WI38 (cell line): ENCODE measurements around the gene ERMARD.

ENCODE experiments used
- H3K4me3 ChIP-seq: 2 replicates; pipeline ENCODE4 v1.5.1; 2011; ENCODE audit warnings: low read depth, mild to moderate bottlenecking, control low read depth, low read length
- TF ChIP-seq, protein P1 (sequence below): IDR thresholded peaks from 2 replicates; pipeline ENCODE4 v1.5.1; 2012; ENCODE audit warnings: low read depth, mild to moderate bottlenecking, control low read depth, low read length

Gene ERMARD

DNA sequence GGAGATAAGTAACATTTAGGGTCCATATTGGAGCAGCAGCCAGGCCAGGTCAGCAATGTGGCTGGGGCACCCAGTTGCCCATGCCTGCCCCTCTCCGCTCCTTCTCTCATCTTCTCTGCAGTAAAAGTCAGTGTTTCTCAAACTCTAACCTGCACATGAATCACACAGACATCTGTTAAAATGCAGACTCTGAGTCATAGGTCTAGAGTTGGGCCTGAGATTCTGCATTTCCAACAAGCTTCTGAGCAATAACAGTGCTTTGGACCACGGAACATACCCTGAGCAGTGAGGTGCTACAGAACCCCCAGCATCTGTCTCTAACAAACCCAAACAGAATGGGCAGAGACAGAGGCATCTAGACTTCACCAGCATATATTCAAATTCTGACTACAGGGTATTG lies 37.2 kb upstream of the ERMARD start:
- H3K4me3 ChIP-seq: no peak overlapping the region
- TF ChIP-seq, protein P1, sequence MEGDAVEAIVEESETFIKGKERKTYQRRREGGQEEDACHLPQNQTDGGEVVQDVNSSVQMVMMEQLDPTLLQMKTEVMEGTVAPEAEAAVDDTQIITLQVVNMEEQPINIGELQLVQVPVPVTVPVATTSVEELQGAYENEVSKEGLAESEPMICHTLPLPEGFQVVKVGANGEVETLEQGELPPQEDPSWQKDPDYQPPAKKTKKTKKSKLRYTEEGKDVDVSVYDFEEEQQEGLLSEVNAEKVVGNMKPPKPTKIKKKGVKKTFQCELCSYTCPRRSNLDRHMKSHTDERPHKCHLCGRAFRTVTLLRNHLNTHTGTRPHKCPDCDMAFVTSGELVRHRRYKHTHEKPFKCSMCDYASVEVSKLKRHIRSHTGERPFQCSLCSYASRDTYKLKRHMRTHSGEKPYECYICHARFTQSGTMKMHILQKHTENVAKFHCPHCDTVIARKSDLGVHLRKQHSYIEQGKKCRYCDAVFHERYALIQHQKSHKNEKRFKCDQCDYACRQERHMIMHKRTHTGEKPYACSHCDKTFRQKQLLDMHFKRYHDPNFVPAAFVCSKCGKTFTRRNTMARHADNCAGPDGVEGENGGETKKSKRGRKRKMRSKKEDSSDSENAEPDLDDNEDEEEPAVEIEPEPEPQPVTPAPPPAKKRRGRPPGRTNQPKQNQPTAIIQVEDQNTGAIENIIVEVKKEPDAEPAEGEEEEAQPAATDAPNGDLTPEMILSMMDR: no peak

DNA sequence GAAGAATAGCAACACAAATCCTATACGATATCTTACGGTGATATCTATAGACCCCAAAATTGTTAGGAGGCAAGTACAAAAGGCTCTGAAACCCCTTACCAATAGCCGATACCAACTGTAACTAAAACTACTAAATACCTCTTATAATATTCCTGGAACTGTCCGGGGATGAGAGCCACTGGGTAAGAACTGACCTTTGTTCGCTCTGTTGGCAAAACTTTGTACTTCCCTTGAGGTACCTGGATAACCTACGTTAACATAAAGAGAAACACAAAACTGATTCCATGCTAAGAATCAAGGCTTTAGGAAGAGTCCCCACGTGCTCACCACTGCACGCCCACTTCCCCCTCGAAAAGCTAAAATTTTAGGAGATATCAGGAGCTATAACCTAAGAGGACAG lies 36.8 kb upstream of the ERMARD start:
- TF ChIP-seq, protein P1: no peak
- H3K4me3 ChIP-seq: no peak overlapping the region

DNA sequence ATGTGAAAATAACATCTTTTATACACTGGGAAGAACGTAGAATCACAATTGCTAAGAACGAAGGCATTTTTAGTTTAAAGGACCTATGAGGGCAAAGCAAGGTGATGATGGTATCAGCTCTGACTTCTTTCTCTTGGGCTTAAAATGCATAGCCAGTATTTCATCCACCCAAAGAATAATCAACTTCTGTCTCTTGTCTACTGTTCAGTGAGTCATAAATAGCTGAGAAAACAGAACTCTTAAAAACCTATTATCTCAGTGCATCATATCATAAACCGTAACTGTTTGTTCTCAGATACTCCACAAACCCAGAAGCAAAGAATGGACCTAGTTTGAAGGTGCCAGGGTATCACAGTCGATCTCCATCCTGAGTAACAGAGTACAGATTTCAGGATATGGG lies 32.3 kb upstream of the ERMARD start:
- TF ChIP-seq, protein P1: no peak
- H3K4me3 ChIP-seq: no peak overlapping the region

DNA sequence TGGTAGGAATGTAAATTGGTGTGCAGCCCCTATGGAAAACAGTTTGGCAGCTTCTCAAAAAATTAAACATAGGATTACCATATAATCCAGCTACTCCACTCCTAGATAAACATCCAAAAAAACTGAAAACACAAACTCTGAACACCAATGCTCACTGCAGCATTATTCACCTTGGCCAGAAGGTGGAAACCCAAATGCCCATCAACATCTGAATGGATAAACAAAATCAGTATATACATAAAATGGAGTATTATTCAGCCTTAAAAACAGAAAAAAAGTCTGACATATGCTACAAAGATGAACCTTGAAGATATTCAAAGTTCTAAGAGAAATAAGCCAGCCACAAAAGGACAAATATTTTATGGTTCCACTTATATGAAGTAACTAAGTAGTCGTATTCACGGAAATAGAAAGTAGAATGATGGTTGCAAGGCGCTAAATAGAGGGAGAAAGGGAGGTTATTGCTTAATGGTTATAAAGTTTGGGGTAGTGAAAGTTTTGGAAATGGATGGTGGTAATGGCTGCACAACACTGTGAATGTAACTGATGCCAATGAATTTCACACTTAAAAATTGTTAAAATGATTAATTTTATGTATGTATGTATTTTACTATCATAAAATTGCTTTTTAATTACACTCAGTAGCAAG lies 31.1 kb upstream of the ERMARD start:
- no peak overlapping the region for H3K4me3 ChIP-seq

DNA sequence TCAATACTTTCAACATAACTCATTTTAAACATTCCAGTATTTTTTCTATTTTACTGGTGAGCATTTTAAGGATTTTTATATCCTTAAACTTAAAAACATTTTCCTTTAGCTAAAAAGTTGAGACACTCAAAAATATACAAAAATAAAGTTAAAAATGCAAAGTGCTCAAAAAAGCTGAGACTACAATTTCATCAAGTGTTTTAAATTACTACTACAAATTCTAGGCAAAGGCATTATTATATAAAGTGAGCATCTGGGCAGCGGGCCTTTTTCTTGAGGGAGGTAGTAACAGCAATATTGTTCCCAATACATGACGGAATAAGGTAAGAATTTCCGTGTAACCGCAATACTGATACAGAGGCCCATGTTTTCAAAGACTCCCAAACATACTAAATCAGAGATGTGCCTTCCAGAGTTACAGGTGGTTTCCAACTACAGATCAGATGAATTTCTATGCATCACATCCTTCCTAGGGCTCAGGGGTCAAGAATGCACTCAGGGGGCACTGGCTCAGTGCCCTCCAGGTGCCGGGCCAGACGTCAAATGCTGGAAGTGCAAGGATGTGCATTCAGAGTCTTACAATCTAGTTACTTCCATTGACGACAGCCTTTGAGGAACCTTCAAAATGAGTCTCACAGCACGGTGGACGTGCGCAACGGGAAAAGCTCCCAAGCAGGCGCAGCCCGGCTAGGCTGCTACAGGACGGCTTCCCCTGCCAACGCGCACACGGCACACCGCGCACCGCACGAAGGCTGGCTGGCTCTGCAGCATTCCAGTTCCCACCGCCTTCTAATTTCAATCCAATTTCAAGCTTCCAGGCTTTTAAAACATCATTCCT lies 28.8 kb upstream of the ERMARD start:
- TF ChIP-seq, protein P1: no peak
- peak overlapping the region; percentile 73 for H3K4me3 ChIP-seq

More for the DNA sequence above, 31.1 kb upstream of the ERMARD start:
- TF ChIP-seq, protein P1: no peak

DNA sequence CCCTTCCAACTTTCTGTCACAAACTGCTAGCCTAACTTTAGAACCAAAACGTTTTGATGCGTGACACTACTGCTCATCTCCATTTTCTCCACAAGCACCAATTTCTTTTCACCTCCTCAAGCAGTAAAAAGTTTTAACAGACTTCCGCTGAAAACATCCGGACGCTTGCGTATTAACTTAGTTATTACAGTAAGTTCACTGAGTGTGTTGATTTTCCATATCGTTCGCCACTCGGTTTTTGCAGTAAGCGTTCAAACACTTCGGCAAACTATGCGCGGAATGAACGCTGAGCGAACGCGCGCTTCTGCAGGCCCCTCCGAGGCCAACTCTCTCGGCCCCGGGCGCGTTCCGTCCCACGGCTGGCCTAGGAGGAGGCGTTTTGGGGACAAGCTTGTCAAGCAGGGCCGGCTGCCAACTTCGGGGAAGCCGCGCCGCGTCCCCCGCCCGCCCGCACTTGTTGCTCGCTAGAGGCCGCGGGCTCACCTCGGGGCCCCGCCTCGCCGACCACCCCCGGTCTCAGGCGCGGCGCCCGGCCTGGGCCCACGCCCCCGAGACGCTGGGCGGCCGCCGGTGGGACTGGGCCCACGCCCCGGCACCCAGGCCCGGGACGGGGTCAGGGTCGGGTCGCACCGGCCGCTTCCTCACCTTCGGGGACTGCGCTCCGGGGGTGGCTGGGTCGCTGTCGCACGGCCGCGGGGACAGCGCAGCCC lies 28.1 kb upstream of the ERMARD start:
- TF ChIP-seq, protein P1: no peak
- peak overlapping the region; percentile 73 for H3K4me3 ChIP-seq
